Activated T-cell treated with anti-CD3 and anti-CD28 coated beads for 24 hours (primary cell): Measurements from ENCODE around the gene VMP1.
"Not testable (repeated sequence)": the region's sequence is repeated elsewhere in the genome, so short reads cannot be mapped to it uniquely, and the experiment has no call there.

ENCODE experiments used
- DNase-seq: peaks from one replicate; pipeline ENCODE4 v3.0.0-alpha.2; 2020; ENCODE audit warnings: low read depth

The VMP1 gene

GRCh38 chr17:59780548-59780947, 73.1 kb downstream of the VMP1 start:
- not testable (repeated sequence) for DNase-seq

- DNase-seq, result no peak
Observed at GRCh38 chr17:59783221-59784047, 76.0 kb downstream of the VMP1 start.

- DNase-seq, result no peak
Observed at GRCh38 chr17:59785091-59785799, 77.8 kb downstream of the VMP1 start.

GRCh38 chr17:59786213-59786535, 78.7 kb downstream of the VMP1 start:
- DNase-seq, result no peak

GRCh38 chr17:59786536-59787319, 79.3 kb downstream of the VMP1 start:
- peak; percentile 78 for DNase-seq

- not testable (repeated sequence) for DNase-seq
Observed at GRCh38 chr17:59789849-59790248, 82.4 kb downstream of the VMP1 start.

DNA sequence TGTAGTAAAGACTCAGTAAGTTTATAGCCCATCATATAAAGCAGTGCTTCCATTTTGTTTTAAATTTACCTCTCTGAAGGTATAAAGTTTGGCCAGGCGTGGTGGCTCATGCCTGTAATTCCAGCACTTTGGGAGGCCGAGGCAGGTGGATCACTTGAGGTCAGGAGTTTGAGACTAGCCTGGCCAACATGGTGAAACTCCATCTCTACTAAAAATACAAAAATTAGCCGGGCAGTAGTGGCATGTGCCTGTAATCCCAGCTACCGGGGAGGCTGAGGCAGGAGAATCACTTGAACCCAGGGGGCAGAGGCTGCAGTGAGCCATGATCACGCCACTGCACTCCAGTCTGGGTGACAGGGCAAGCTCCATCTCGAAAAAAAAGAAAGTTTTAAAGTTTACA, 83.0 kb downstream of the VMP1 start:
- DNase-seq, result not testable (repeated sequence)

- no peak for DNase-seq
Observed at GRCh38 chr17:59790910-59791309, 83.5 kb downstream of the VMP1 start.

DNA sequence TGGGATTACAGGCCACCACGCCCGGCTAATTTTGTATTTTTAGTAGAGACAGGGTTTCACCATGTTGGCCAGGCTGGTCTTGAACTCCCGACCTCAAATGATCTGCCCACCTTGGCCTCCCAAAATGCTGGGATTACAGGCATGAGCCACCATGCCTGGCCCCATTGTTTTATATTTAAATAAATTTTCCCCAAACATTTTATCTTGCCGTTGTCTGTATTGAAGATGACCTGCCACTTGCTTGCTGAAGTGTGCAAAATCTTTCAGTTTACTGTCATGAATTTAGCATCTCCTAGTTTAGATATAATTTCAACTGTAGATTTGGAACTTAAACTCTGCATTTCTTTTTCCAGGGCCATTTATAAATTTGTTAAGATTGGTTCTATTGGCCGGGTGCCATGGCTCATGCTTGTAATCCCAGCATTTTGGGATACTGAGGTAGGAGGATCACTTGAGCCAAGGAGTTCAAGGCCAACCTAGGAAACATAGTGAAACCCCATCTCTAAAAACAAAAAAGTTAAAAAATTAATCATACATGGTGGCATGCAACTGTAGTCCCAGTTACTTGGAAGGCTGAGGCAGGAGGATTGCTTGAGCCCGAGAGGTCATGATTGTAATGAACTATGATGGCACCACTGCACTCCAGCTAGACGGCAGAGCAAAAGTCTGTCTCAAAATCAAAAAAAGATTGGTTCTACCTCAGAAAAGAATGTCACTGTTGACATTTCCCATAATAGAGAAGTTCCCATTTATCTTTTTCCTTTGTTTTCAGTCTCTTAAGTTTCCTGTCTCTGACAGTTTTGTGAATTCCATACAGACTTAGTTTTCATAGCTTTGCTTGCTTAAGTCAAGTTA, 84.4 kb downstream of the VMP1 start:
- DNase-seq, result no peak

DNA sequence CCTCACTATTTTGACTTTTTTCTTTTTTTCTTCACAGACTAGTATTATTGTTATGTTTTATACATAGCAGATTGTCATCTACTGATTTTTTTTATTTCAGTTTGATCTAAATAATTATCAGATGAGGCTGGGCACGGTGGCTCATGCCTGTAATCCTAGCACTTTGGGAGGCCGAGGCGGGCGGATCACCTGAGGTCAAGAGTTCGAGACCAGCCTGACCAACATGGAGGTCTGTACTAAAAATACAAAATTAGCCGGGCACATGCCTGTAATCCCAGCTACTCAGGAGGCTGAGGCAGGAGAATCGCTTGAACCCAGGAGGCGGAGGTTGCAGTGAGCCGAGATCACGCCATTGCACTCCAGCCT, 85.0 kb downstream of the VMP1 start:
- DNase-seq, result not testable (repeated sequence)

GRCh38 chr17:59793205-59793604, 85.8 kb downstream of the VMP1 start:
- DNase-seq, result no peak

GRCh38 chr17:59796138-59796537, 88.7 kb downstream of the VMP1 start:
- DNase-seq, result no peak

GRCh38 chr17:59796785-59797205, 89.3 kb downstream of the VMP1 start:
- DNase-seq, result no peak

- no peak for DNase-seq
Observed at GRCh38 chr17:59798111-59798510, 90.7 kb downstream of the VMP1 start.

GRCh38 chr17:59800530-59800942, 93.1 kb downstream of the VMP1 start:
- no peak for DNase-seq

GRCh38 chr17:59802160-59802559, 94.7 kb downstream of the VMP1 start:
- DNase-seq, result no peak

- DNase-seq, result no peak
Observed at GRCh38 chr17:59804901-59805465, 97.5 kb downstream of the VMP1 start.

- not testable (repeated sequence) for DNase-seq
Observed at GRCh38 chr17:59806322-59806721, 98.9 kb downstream of the VMP1 start.

DNA sequence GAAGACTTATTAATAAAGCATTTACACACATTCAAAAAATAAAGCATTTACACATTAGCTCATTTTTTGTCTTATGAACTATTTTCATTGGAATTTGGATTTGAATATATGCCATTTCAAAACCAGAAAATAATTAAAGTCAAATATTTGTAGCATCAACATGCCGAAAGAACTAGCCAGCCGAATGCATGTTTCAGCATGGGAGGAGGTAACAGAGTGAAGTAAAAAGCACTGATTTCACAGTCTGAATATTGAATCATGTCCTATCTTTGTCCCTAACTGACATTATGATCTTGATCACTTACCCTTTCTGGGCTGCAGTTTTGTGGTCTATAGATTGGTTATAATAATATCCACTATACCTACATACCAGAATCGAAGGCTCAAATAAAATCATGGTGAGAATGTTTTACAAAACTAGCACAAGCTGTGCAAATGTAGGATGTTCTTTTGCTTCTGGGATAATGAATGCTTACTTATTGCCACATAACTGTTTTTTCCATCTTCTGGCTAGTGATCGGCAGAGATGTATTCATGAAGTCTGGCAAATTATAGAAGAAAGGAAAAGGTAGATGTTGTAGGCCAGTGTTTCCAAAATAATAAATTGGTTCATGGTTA, 100.5 kb downstream of the VMP1 start:
- DNase-seq, result no peak

GRCh38 chr17:59810894-59811153, 103.4 kb downstream of the VMP1 start:
- DNase-seq, result no peak

DNA sequence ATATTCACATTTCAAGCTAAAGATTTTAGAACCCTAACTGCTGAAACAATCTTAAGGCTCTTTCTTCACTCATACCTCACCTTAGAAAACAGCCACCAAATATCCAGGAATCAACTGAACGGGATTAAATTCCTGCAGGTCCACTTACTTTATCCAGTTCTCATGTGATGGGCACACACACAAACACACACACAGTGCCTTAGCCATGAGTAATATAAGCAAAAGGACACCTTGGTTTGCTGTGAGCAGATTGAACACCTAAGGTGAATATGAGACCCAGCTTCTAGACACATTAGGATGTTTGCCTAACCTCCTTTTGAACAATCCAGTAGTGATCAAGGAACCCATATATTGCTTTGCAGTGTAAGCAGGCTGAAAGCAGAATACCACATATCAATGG, 103.8 kb downstream of the VMP1 start:
- DNase-seq, result no peak
